Neural cell (in vitro differentiated cells): ENCODE results near the gene GPR82. TPM values are rescaled to one million over a fixed set of nuclear protein-coding genes. Genes with fewer than 3 reads are reported as not detected.

ENCODE experiments used
- H2AFZ ChIP-seq: fragments of 200-600, 300-800 bp; sonication (generic), shearing (Covaris generic); 2 replicates; pipeline ENCODE4 v1.6.0; 2014; ENCODE audit warnings: low read depth, mild to moderate bottlenecking, antibody characterized with exemption, low read length, moderate library complexity
- H3F3A ChIP-seq: fragments of 200-600 bp; shearing (Covaris generic); 2 replicates; pipeline ENCODE4 v1.6.1; 2016; ENCODE audit warnings: mild to moderate bottlenecking, moderate library complexity, mixed read lengths, antibody characterized with exemption, low read length; ENCODE audit not compliant: insufficient read depth, poor library complexity, severe bottlenecking
- H3K27ac ChIP-seq: fragments of 200-600, 300-800 bp; sonication (generic), shearing (Covaris generic); 2 replicates; pipeline ENCODE4 v1.5.1; 2014; ENCODE audit warnings: mild to moderate bottlenecking, low read length, moderate library complexity
- H3K27me3 ChIP-seq: fragments of 300-800, 200-600 bp; sonication (generic), shearing (Covaris generic); 2 replicates; pipeline ENCODE4 v1.6.0; 2014; ENCODE audit warnings: mild to moderate bottlenecking, low read depth, low read length, moderate library complexity; ENCODE audit not compliant: insufficient read depth
- H3K36me3 ChIP-seq: fragments of 300-800, 200-600 bp; sonication (generic), shearing (Covaris generic); 2 replicates; pipeline ENCODE4 v1.5.1; 2014; ENCODE audit warnings: mild to moderate bottlenecking, antibody characterized with exemption, low read length, moderate library complexity; ENCODE audit not compliant: insufficient read depth
- H3K4me2 ChIP-seq: fragments of 300-800, 200-600 bp; sonication (generic), shearing (Covaris generic); 2 replicates; pipeline ENCODE4 v1.6.0; 2014; ENCODE audit warnings: mild to moderate bottlenecking, low read length
- H3K4me3 ChIP-seq: fragments of 300-800, 200-600 bp; sonication (generic), shearing (Covaris generic); 2 replicates; pipeline ENCODE4 v1.5.1; 2014; ENCODE audit warnings: mild to moderate bottlenecking, low read length, moderate library complexity
- H3K79me2 ChIP-seq: fragments of 200-600 bp; shearing (Covaris generic); replicated peaks from 2 replicates; pipeline ENCODE4 v1.6.0; 2014; ENCODE audit warnings: mild to moderate bottlenecking, low read length, moderate library complexity; ENCODE audit not compliant: insufficient read depth
- H3K9ac ChIP-seq: fragments of 300-800, 200-600 bp; sonication (generic), shearing (Covaris generic); 2 replicates; pipeline ENCODE4 v1.6.1; 2016; ENCODE audit warnings: mild to moderate bottlenecking, low read length, mixed read lengths
- H3K9me2 ChIP-seq: fragments of 200-600 bp; shearing (Covaris generic); 2 replicates; pipeline ENCODE4 v1.6.1; 2016; ENCODE audit warnings: mild to moderate bottlenecking, low read length, mixed read lengths; ENCODE audit not compliant: insufficient read depth
- H3K9me3 ChIP-seq: fragments of 200-600, 300-800 bp; sonication (generic), shearing (Covaris generic); 2 replicates; pipeline ENCODE4 v1.6.1; 2016; ENCODE audit warnings: mild to moderate bottlenecking, mixed run types, low read length, moderate library complexity, mixed read lengths
- H4K20me1 ChIP-seq: fragments of 200-600 bp; shearing (Covaris generic); 2 replicates; pipeline ENCODE4 v1.6.1; 2016; ENCODE audit warnings: mild to moderate bottlenecking, mixed run types; ENCODE audit not compliant: insufficient read depth
- CTCF ChIP-seq: fragments of 450-650 bp; IDR thresholded peaks from 2 replicates; pipeline ENCODE4 v1.5.1; 2014; ENCODE audit warnings: antibody characterized with exemption, mild to moderate bottlenecking, moderate library complexity; ENCODE audit not compliant: poor library complexity, severe bottlenecking
- EP300 ChIP-seq: fragments of 450-650 bp; conservative IDR thresholded peaks from 2 replicates; pipeline ENCODE4 v1.6.1; 2014; ENCODE audit warnings: antibody characterized with exemption, mild to moderate bottlenecking, moderate library complexity; ENCODE audit not compliant: poor library complexity, severe bottlenecking
- EZH2 ChIP-seq: fragments of 200-600, 300-800 bp; shearing (Covaris generic), sonication (generic); IDR thresholded peaks from 2 replicates; pipeline ENCODE4 v1.6.1; 2014; ENCODE audit warnings: antibody characterized with exemption, low read length, borderline replicate concordance, mild to moderate bottlenecking; ENCODE audit not compliant: insufficient read depth, poor library complexity, severe bottlenecking
- MXI1 ChIP-seq: fragments of 450-650 bp; conservative IDR thresholded peaks from 2 replicates; pipeline ENCODE4 v1.6.1; 2014; ENCODE audit warnings: antibody characterized with exemption, mild to moderate bottlenecking; ENCODE audit not compliant: poor library complexity, severe bottlenecking
- POLR2AphosphoS5 ChIP-seq: IDR thresholded peaks from 2 replicates; pipeline ENCODE4 v1.6.1; 2012
- RAD21 ChIP-seq: fragments of 450-650 bp; conservative IDR thresholded peaks from 2 replicates; pipeline ENCODE4 v1.6.1; 2014; ENCODE audit warnings: antibody characterized with exemption, mild to moderate bottlenecking, moderate library complexity
- SMC3 ChIP-seq: fragments of 450-650 bp; conservative IDR thresholded peaks from 2 replicates; pipeline ENCODE4 v1.6.1; 2014; ENCODE audit warnings: antibody characterized with exemption, mild to moderate bottlenecking, moderate library complexity; ENCODE audit not compliant: poor library complexity
- TAF1 ChIP-seq: IDR thresholded peaks from 2 replicates; pipeline ENCODE4 v1.6.1; 2012; ENCODE audit warnings: low read depth
- polyA plus RNA-seq: library from polyadenylated mRNA; depleted of rRNA; stranded (reverse); fragments of >200 nt; gene quantifications from 2 replicates; pipeline ENCODE4 v1.2.3, GENCODE V29; 2014
- TF ChIP-seq, protein P1 (sequence below): IDR thresholded peaks from 2 replicates; pipeline ENCODE4 v1.6.1; 2012; ENCODE audit warnings: borderline replicate concordance

The GPR82 gene
- polyA plus RNA-seq, 1 donor from 2014 or later, result not detected

GRCh38 chrX:41737065-41737464 is 13.1 kb downstream of the GPR82 start:
- TF ChIP-seq EP300 (no peak), RAD21 (no peak), SMC3 (no peak), MXI1 (no peak), CTCF (no peak), TAF1 (no peak), EZH2 (no peak), POLR2AphosphoS5 (no peak)
- TF ChIP-seq, protein P1, sequence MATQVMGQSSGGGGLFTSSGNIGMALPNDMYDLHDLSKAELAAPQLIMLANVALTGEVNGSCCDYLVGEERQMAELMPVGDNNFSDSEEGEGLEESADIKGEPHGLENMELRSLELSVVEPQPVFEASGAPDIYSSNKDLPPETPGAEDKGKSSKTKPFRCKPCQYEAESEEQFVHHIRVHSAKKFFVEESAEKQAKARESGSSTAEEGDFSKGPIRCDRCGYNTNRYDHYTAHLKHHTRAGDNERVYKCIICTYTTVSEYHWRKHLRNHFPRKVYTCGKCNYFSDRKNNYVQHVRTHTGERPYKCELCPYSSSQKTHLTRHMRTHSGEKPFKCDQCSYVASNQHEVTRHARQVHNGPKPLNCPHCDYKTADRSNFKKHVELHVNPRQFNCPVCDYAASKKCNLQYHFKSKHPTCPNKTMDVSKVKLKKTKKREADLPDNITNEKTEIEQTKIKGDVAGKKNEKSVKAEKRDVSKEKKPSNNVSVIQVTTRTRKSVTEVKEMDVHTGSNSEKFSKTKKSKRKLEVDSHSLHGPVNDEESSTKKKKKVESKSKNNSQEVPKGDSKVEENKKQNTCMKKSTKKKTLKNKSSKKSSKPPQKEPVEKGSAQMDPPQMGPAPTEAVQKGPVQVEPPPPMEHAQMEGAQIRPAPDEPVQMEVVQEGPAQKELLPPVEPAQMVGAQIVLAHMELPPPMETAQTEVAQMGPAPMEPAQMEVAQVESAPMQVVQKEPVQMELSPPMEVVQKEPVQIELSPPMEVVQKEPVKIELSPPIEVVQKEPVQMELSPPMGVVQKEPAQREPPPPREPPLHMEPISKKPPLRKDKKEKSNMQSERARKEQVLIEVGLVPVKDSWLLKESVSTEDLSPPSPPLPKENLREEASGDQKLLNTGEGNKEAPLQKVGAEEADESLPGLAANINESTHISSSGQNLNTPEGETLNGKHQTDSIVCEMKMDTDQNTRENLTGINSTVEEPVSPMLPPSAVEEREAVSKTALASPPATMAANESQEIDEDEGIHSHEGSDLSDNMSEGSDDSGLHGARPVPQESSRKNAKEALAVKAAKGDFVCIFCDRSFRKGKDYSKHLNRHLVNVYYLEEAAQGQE, result no peak
- H3F3A ChIP-seq, result no peaks in the 10 kb centered on the region
- no peaks in the 10 kb centered on the region for H3K79me2 ChIP-seq
- no peaks in the 10 kb centered on the region for H3K27me3 ChIP-seq
- H3K9ac ChIP-seq, result no peak overlapping the region
- no peaks in the 10 kb centered on the region for H3K9me2 ChIP-seq
- no peak overlapping the region for H3K4me2 ChIP-seq
- H4K20me1 ChIP-seq, result no peaks in the 10 kb centered on the region
- no peak overlapping the region for H3K27ac ChIP-seq
- H2AFZ ChIP-seq, result no peak overlapping the region
- no peaks in the 10 kb centered on the region for H3K36me3 ChIP-seq
- H3K4me3 ChIP-seq, result no peak overlapping the region
- H3K9me3 ChIP-seq, result no peaks in the 10 kb centered on the region

- Histone ChIP-seq H3K4me2 (no peak overlapping the region), H3K9me2 (no peaks in the 10 kb centered on the region), H2AFZ (no peak overlapping the region), H4K20me1 (no peaks in the 10 kb centered on the region), H3K27ac (no peak overlapping the region), H3K4me3 (no peak overlapping the region), H3K27me3 (no peaks in the 10 kb centered on the region), H3K9me3 (no peaks in the 10 kb centered on the region), H3K79me2 (no peaks in the 10 kb centered on the region), H3K9ac (no peak overlapping the region), H3K36me3 (no peaks in the 10 kb centered on the region), H3F3A (no peaks in the 10 kb centered on the region)
- TF ChIP-seq CTCF (no peak), EZH2 (no peak), SMC3 (no peak), MXI1 (no peak), EP300 (no peak), POLR2AphosphoS5 (no peak), TAF1 (no peak), RAD21 (no peak)
- TF ChIP-seq, protein P1, result no peak
Measured at GRCh38 chrX:41739871-41740270, 15.9 kb downstream of the GPR82 start.
